ENCODE data around the gene TJP1.

- TF ChIP-seq CTCF (conservative IDR thresholded peaks at IDR 0.05; ENCODE audit: low read depth, low read length) (no peak), EZH2 (IDR thresholded peaks at IDR 0.05; ENCODE audit: low read length, unreplicated experiment) (no peak), EZH2phosphoT487 (IDR thresholded peaks at IDR 0.05; ENCODE audit: borderline replicate concordance, low read length) (no peak)
Measured at GRCh38 chr15:29822100-29822683, at the start of gene TJP1.

All from PC-3 (cell line).